Parietal lobe (tissue), 1 donor: ENCODE data around the gene TMEM52B. TPM values are rescaled to one million over a fixed set of nuclear protein-coding genes. Genes with fewer than 3 reads are reported as not detected.

Source experiments
- total RNA-seq: library from RNA; depleted of rRNA; stranded (reverse); fragments of >200 nt; gene quantifications from one replicate; pipeline ENCODE4 v1.2.3, GENCODE V29; 2014

TMEM52B gene
- total RNA-seq = 0.63 TPM

DNA sequence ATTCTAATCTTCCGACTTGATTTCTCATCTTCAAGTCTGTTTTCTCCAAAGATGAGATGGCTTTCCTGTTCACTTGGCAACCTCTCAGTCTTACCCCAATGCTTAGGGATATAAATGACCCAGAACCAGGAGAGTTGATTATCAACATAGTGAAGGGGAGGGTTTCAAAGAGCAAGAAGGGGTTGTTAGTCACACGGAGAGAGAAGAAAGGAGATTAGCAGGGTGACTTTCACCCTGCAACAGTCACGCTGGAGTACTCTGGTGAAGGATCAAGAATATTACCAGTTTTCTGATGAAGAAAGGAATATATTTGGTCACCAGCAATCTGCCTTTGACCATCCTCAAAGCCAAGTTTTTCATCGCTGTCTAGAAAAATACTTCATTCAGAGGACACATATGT is at the start of gene TMEM52B:
Gene TMEM52B (plus strand): TSS at position 212 of the 400 bp plus-strand sequence. CDS start 543 bp downstream, outside the sequence.

DNA sequence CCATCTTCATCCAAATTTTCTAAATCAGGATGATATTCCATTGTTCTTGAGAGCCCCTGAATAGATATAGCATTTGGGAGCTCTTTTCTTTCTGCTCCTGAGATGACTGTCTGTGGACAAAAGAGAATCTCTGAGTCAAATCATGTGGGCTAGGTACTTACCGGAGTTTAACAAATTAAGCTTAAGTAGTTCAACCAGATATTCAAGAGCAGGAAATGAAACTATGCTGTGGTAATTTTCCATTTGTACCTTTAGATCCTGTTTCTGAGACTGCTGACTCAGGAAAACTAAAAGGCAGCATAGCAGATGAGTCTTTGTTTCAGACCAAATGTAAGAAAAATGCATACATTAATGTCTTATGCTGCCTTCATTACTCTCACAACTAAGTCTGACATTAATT is 48.8 kb upstream of the TMEM52B start, which contains the start of gene CLEC7A:
Gene CLEC7A (minus strand): TSS at position 158 of the 400 bp plus-strand sequence. CDS start 117 bp downstream, at position 41.

DNA sequence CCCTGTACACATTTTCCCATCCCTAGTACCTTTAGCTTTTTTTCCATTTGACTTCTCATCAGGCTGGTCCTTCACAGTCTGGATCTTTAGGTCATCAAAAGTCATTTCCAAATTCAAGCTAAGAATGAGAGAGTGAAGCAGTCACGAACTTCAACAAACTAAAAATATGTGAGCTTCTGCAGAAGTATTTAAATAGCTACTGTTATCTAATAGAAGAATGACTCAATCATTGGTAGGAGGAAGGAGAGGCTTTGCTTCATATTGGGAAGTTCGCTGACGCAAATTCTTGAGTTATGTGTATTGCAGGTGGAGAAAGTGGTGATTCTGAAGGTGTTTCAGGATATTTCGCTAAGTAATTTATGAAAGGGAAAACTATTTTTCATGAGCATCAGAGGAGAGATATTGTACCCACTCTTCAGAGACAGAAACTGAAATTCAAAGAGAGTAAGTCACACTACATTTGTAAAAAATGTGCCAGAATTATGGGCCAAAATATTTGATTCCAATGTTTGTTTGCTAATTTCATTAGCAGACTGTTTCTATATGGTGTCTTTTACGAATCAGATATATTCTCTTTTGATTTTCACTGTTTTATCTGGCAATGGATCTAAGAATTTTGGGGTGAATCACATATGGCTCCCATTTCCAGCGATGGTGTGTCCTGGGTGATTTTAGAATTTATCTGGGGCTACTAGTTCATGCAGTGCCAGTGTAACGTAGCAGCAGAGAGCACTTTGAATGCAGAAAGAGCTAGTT is 6.7 kb upstream of the TMEM52B start, which contains the start of gene OLR1:
Gene OLR1 (minus strand): TSS at position 160 of the 756 bp plus-strand sequence. CDS start 55 bp downstream, at position 105.

DNA sequence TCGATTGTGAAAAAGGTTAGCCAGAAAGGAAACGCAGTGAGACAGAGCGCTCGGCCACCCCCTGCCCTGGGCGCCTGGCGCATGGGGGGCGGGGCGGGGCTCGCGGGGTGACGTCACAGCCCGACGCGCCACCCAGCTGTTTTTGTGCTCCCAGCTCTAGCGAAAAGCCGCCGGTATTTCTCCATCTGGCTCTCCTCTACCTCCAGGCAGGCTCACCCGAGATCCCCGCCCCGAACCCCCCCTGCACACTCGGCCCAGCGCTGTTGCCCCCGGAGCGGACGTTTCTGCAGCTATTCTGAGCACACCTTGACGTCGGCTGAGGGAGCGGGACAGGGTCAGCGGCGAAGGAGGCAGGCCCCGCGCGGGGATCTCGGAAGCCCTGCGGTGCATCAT is 33.9 kb downstream of the TMEM52B start, which contains the start of gene GABARAPL1:
Gene GABARAPL1 (plus strand): TSS at position 139 of the 393 bp plus-strand sequence. CDS start 253 bp downstream, at position 392.

Other genes starting within 250 kb of the TMEM52B start
- gene CLEC2A, start 246.7 kb upstream of the TMEM52B start, total RNA-seq = not detected
- gene CLEC12A, start 207.6 kb upstream of the TMEM52B start, total RNA-seq = not detected
- not detected for gene CLEC1B, start 179.9 kb upstream of the TMEM52B start, total RNA-seq
- not detected for gene CLEC12B, start 168.4 kb upstream of the TMEM52B start, total RNA-seq
- not detected for gene CLEC9A, start 148.3 kb upstream of the TMEM52B start, total RNA-seq
- gene CLEC1A, start 80.0 kb upstream of the TMEM52B start, total RNA-seq = 0.63 TPM
- 0.31 TPM for gene CLEC7A, start 48.8 kb upstream of the TMEM52B start, total RNA-seq
- 3.4 TPM for gene OLR1, start 6.9 kb upstream of the TMEM52B start, total RNA-seq
- 48.8 TPM for gene GABARAPL1, start 33.8 kb downstream of the TMEM52B start, total RNA-seq
- gene KLRD1, start 128.8 kb downstream of the TMEM52B start, total RNA-seq = 0.63 TPM
- 0.31 TPM for gene KLRK1, start 211.0 kb downstream of the TMEM52B start, total RNA-seq
- gene KLRC4, start 230.7 kb downstream of the TMEM52B start, total RNA-seq = not detected
- gene KLRC3, start 241.6 kb downstream of the TMEM52B start, total RNA-seq = 0.63 TPM